VCaP (cell line): Measurements from ENCODE around the gene SCN9A.
"Not testable (repeated sequence)": the region's sequence is repeated elsewhere in the genome, so short reads cannot be mapped to it uniquely, and the experiment has no call there.

Experiments used
- H3K27ac ChIP-seq: fragments of 450-650 bp; 2 replicates; pipeline ENCODE4 v1.5.1; 2017
- CTCF ChIP-seq: fragments of 450-650 bp; conservative IDR thresholded peaks from 2 replicates; pipeline ENCODE4 v1.5.1; 2017; ENCODE audit warnings: mild to moderate bottlenecking, moderate library complexity

The SCN9A gene

GRCh38 chr2:166360906-166361305 is 14.8 kb downstream of the SCN9A start:
- no peak overlapping the region for H3K27ac ChIP-seq
- TF ChIP-seq CTCF: no peak

GRCh38 chr2:166360426-166360825 is 15.3 kb downstream of the SCN9A start:
- TF ChIP-seq CTCF: no peak
- H3K27ac ChIP-seq: no peak overlapping the region

GRCh38 chr2:166357950-166358321 is 17.8 kb downstream of the SCN9A start:
- not testable (repeated sequence) for H3K27ac ChIP-seq

GRCh38 chr2:166357068-166357949 is 18.4 kb downstream of the SCN9A start:
- TF ChIP-seq CTCF: no peak
- no peak overlapping the region for H3K27ac ChIP-seq

- no peak for TF ChIP-seq CTCF
- no peak overlapping the region for H3K27ac ChIP-seq
Measured at GRCh38 chr2:166351319-166351718, 24.4 kb downstream of the SCN9A start.

GRCh38 chr2:166350525-166350924 is 25.2 kb downstream of the SCN9A start:
- no peak overlapping the region for H3K27ac ChIP-seq
- TF ChIP-seq CTCF: no peak

GRCh38 chr2:166344286-166345113 is 31.2 kb downstream of the SCN9A start:
- TF ChIP-seq CTCF: no peak
- H3K27ac ChIP-seq: no peak overlapping the region
